ENCODE measurements around the gene FAM76A.

Gene FAM76A

GRCh38 chr1:27684176-27684575 is 41.6 kb upstream of the FAM76A start:
- TF ChIP-seq FOXM1 (IDR thresholded peaks at IDR 0.05; ENCODE audit: borderline replicate concordance, low read depth) (no peak), YY1 (IDR thresholded peaks at IDR 0.05; ENCODE audit: low read depth) (no peak), MAX (IDR thresholded peaks at IDR 0.05) (no peak), NFIC (IDR thresholded peaks at IDR 0.05) (no peak), TAF1 (IDR thresholded peaks at IDR 0.05; ENCODE audit: low read depth) (no peak), TEAD4 (IDR thresholded peaks at IDR 0.05) (no peak), CEBPB (IDR thresholded peaks at IDR 0.05) (no peak), EP300 (IDR thresholded peaks at IDR 0.05; ENCODE audit: borderline replicate concordance) (no peak), EGR1 (IDR thresholded peaks at IDR 0.05) (no peak), TCF12 (IDR thresholded peaks at IDR 0.05; ENCODE audit: low read depth) (no peak), REST (IDR thresholded peaks at IDR 0.05; ENCODE audit: low read depth) (no peak), ZBTB7A (IDR thresholded peaks at IDR 0.05; ENCODE audit: low read depth) (no peak), USF1 (IDR thresholded peaks at IDR 0.05) (no peak), RAD21 (IDR thresholded peaks at IDR 0.05; ENCODE audit: low read depth) (no peak), CREB1 (IDR thresholded peaks at IDR 0.05; ENCODE audit: low read depth) (no peak)

GRCh38 chr1:27686223-27686990 is 39.4 kb upstream of the FAM76A start:
- TF ChIP-seq RAD21 (IDR thresholded peaks at IDR 0.05; ENCODE audit: low read depth) (peak; percentile 6; the same call in 1 of the 2 replicates), NFIC (IDR thresholded peaks at IDR 0.05) (no peak)

GRCh38 chr1:27687906-27688305 is 37.9 kb upstream of the FAM76A start:
- TF ChIP-seq CEBPB (IDR thresholded peaks at IDR 0.05), result no peak
- TF ChIP-seq TEAD4 (IDR thresholded peaks at IDR 0.05), result no peak
- no peak for TF ChIP-seq TAF1 (IDR thresholded peaks at IDR 0.05; ENCODE audit: low read depth)
- TF ChIP-seq MAX (IDR thresholded peaks at IDR 0.05), result no peak
- TF ChIP-seq CREB1 (IDR thresholded peaks at IDR 0.05; ENCODE audit: low read depth), result no peak
- TF ChIP-seq YY1 (IDR thresholded peaks at IDR 0.05; ENCODE audit: low read depth), result no peak
- TF ChIP-seq ZBTB7A (IDR thresholded peaks at IDR 0.05; ENCODE audit: low read depth), result no peak
- no peak for TF ChIP-seq EP300 (IDR thresholded peaks at IDR 0.05; ENCODE audit: borderline replicate concordance)
- TF ChIP-seq NFIC (IDR thresholded peaks at IDR 0.05), result no peak
- no peak for TF ChIP-seq TCF12 (IDR thresholded peaks at IDR 0.05; ENCODE audit: low read depth)
- TF ChIP-seq REST (IDR thresholded peaks at IDR 0.05; ENCODE audit: low read depth), result no peak
- TF ChIP-seq USF1 (IDR thresholded peaks at IDR 0.05), result no peak
- TF ChIP-seq EGR1 (IDR thresholded peaks at IDR 0.05), result no peak
- TF ChIP-seq FOXM1 (IDR thresholded peaks at IDR 0.05; ENCODE audit: borderline replicate concordance, low read depth), result no peak

GRCh38 chr1:27689423-27690173 is 36.2 kb upstream of the FAM76A start:
- TF ChIP-seq ZBTB7A (IDR thresholded peaks at IDR 0.05; ENCODE audit: low read depth), result no peak
- no peak for TF ChIP-seq NFIC (IDR thresholded peaks at IDR 0.05)
- no peak for TF ChIP-seq TCF12 (IDR thresholded peaks at IDR 0.05; ENCODE audit: low read depth)
- TF ChIP-seq TEAD4 (IDR thresholded peaks at IDR 0.05), result no peak
- no peak for TF ChIP-seq YY1 (IDR thresholded peaks at IDR 0.05; ENCODE audit: low read depth)
- TF ChIP-seq EP300 (IDR thresholded peaks at IDR 0.05; ENCODE audit: borderline replicate concordance), result no peak

GRCh38 chr1:27690183-27690582 is 35.6 kb upstream of the FAM76A start:
- TF ChIP-seq REST (IDR thresholded peaks at IDR 0.05; ENCODE audit: low read depth) (no peak), CREB1 (IDR thresholded peaks at IDR 0.05; ENCODE audit: low read depth) (no peak), EP300 (IDR thresholded peaks at IDR 0.05; ENCODE audit: borderline replicate concordance) (no peak), TEAD4 (IDR thresholded peaks at IDR 0.05) (no peak), ZBTB7A (IDR thresholded peaks at IDR 0.05; ENCODE audit: low read depth) (no peak), TAF1 (IDR thresholded peaks at IDR 0.05; ENCODE audit: low read depth) (no peak), MAX (IDR thresholded peaks at IDR 0.05) (no peak), NFIC (IDR thresholded peaks at IDR 0.05) (no peak), RAD21 (IDR thresholded peaks at IDR 0.05; ENCODE audit: low read depth) (no peak), CEBPB (IDR thresholded peaks at IDR 0.05) (no peak), USF1 (IDR thresholded peaks at IDR 0.05) (no peak), FOXM1 (IDR thresholded peaks at IDR 0.05; ENCODE audit: borderline replicate concordance, low read depth) (no peak), TCF12 (IDR thresholded peaks at IDR 0.05; ENCODE audit: low read depth) (no peak), EGR1 (IDR thresholded peaks at IDR 0.05) (no peak), YY1 (IDR thresholded peaks at IDR 0.05; ENCODE audit: low read depth) (no peak)
